ENCODE measurements around the gene AKAP1.

The AKAP1 gene

GRCh38 chr17:57135789-57136291 is 50.8 kb downstream of the AKAP1 start:
- no peak for DNase-seq

GRCh38 chr17:57136355-57136754 is 51.3 kb downstream of the AKAP1 start:
- no peak for DNase-seq

- DNase-seq: no peak
Measured at GRCh38 chr17:57138030-57138911, 53.2 kb downstream of the AKAP1 start.

GRCh38 chr17:57138956-57139576 is 54.0 kb downstream of the AKAP1 start:
- DNase-seq: no peak

- DNase-seq: no peak
Measured at GRCh38 chr17:57140316-57140715, 55.3 kb downstream of the AKAP1 start.

GRCh38 chr17:57142925-57143324 is 57.9 kb downstream of the AKAP1 start:
- DNase-seq: no peak

GRCh38 chr17:57143361-57143760 is 58.3 kb downstream of the AKAP1 start:
- no peak for DNase-seq

- no peak for DNase-seq
Measured at GRCh38 chr17:57143919-57144318, 58.9 kb downstream of the AKAP1 start.

GRCh38 chr17:57144567-57144966 is 59.5 kb downstream of the AKAP1 start:
- DNase-seq: no peak

GRCh38 chr17:57145347-57145746 is 60.3 kb downstream of the AKAP1 start:
- no peak for DNase-seq

- no peak for DNase-seq
Measured at GRCh38 chr17:57146273-57146672, 61.2 kb downstream of the AKAP1 start.

- DNase-seq: no peak
Measured at GRCh38 chr17:57151798-57152197, 66.8 kb downstream of the AKAP1 start.

- DNase-seq: no peak
Measured at GRCh38 chr17:57152967-57153528, 68.0 kb downstream of the AKAP1 start.

GRCh38 chr17:57154921-57155320 is 69.9 kb downstream of the AKAP1 start:
- no peak for DNase-seq

- DNase-seq: no peak
Measured at GRCh38 chr17:57158325-57158724, 73.3 kb downstream of the AKAP1 start.

GRCh38 chr17:57158795-57159194 is 73.7 kb downstream of the AKAP1 start:
- no peak for DNase-seq

- no peak for DNase-seq
Measured at GRCh38 chr17:57160624-57161023, 75.6 kb downstream of the AKAP1 start.

- no peak for DNase-seq
Measured at GRCh38 chr17:57164814-57165213, 79.8 kb downstream of the AKAP1 start.

- no peak for DNase-seq
Measured at GRCh38 chr17:57165754-57166153, 80.7 kb downstream of the AKAP1 start.

- DNase-seq: no peak
Measured at GRCh38 chr17:57166803-57167202, 81.8 kb downstream of the AKAP1 start.

GRCh38 chr17:57168695-57169094 is 83.6 kb downstream of the AKAP1 start:
- no peak for DNase-seq

GRCh38 chr17:57170866-57171265 is 85.8 kb downstream of the AKAP1 start:
- DNase-seq: no peak

Data from left hindlimb (tissue), 1 donor.